VCaP (cell line): ENCODE measurements around the gene IBTK.
A peak's percentile ranks its signal among the peaks of the same experiment; 100 is the strongest.

Experiments
- H3K27ac ChIP-seq: fragments of 450-650 bp; 2 replicates; pipeline ENCODE4 v1.5.1; 2017
- CTCF ChIP-seq: fragments of 450-650 bp; conservative IDR thresholded peaks from 2 replicates; pipeline ENCODE4 v1.5.1; 2017; ENCODE audit warnings: mild to moderate bottlenecking, moderate library complexity

IBTK gene

GRCh38 chr6:82251942-82252341 lies 4.4 kb upstream of the IBTK start:
- peak; percentile 69 for TF ChIP-seq CTCF
- no peak overlapping the region for H3K27ac ChIP-seq

- H3K27ac ChIP-seq = no peak overlapping the region
- no peak for TF ChIP-seq CTCF
These were observed 2.1 kb upstream of the IBTK start for GRCh38 chr6:82249381-82250253.

GRCh38 chr6:82248273-82248735 lies 760 bp upstream of the IBTK start:
- peak overlapping the region; percentile 92 for H3K27ac ChIP-seq
- no peak for TF ChIP-seq CTCF

GRCh38 chr6:82246802-82247504 lies 591 bp downstream of the IBTK start:
- TF ChIP-seq CTCF = no peak
- peak overlapping the region; percentile 92 for H3K27ac ChIP-seq

GRCh38 chr6:82246370-82246769 lies 1.2 kb downstream of the IBTK start:
- H3K27ac ChIP-seq = peak overlapping the region; percentile 92
- TF ChIP-seq CTCF = no peak

- peak overlapping the region; percentile 92 for H3K27ac ChIP-seq
- TF ChIP-seq CTCF = no peak
These were observed 2.2 kb downstream of the IBTK start for GRCh38 chr6:82245376-82245775.

GRCh38 chr6:82243884-82244283 lies 3.7 kb downstream of the IBTK start:
- no peak for TF ChIP-seq CTCF

More at GRCh38 chr6:82243884-82244283, 3.7 kb downstream of the IBTK start:
- no peak overlapping the region for H3K27ac ChIP-seq
